Subcutaneous adipose tissue (tissue), 4 donors: ENCODE data around the gene PPP2R3A. TPM values are rescaled to one million over a fixed set of nuclear protein-coding genes. Genes with fewer than 3 reads are reported as not detected.

Experiments
- CTCF ChIP-seq: fragments of 450-650 bp; IDR thresholded peaks from one replicate; pipeline ENCODE4 v1.5.1; 2016; ENCODE audit warnings: low read depth, mild to moderate bottlenecking, control low read depth, antibody characterized with exemption, moderate library complexity
- total RNA-seq, 4 donors: library from RNA; depleted of rRNA; stranded (reverse); fragments of >200 nt; gene quantifications; one replicate each; pipeline ENCODE4 v1.1.0, GENCODE V29; 2016

The PPP2R3A gene
- total RNA-seq, 4 donors from 2014 or later = 12.6 to 14.8 (median 14.5) TPM

- TF ChIP-seq CTCF = no peak
These were observed 113.2 kb downstream of the PPP2R3A start for GRCh38 chr3:136078421-136079364.

GRCh38 chr3:136093771-136094170 lies 128.2 kb downstream of the PPP2R3A start:
- no peak for TF ChIP-seq CTCF

- no peak for TF ChIP-seq CTCF
These were observed 139.5 kb downstream of the PPP2R3A start for GRCh38 chr3:136105044-136105443.

GRCh38 chr3:136106101-136106500 lies 140.6 kb downstream of the PPP2R3A start:
- TF ChIP-seq CTCF = no peak

- no peak for TF ChIP-seq CTCF
These were observed 144.0 kb downstream of the PPP2R3A start for GRCh38 chr3:136109499-136109898.

- TF ChIP-seq CTCF = no peak
These were observed 145.0 kb downstream of the PPP2R3A start for GRCh38 chr3:136110481-136110880.

GRCh38 chr3:136114421-136114820 lies 148.9 kb downstream of the PPP2R3A start:
- TF ChIP-seq CTCF = no peak
